Left lung (tissue), 10 donors: Measurements from ENCODE around the gene SLIT3. TPM values are rescaled to one million over a fixed set of nuclear protein-coding genes. Genes with fewer than 3 reads are reported as not detected.

Experiments
- ATAC-seq: fragments of 200-7000 bp; cut with Tn5 transposase; one replicate; pipeline ENCODE4 v1.9.1; 2020; ENCODE audit warnings: moderate library complexity
- DNase-seq, 4 donors: peaks; one replicate each; pipeline ENCODE4 v3.0.0-alpha.2; 2013 to 2020
- H3K27ac ChIP-seq, 2 donors: fragments of 200-600 bp; sonication (generic) in 1 of 2; one replicate each; pipeline versions ENCODE4 v1.5.0 to v1.8.0; 2020 to 2021
- H3K27me3 ChIP-seq, 2 donors: fragments of 200-600 bp; sonication (generic) in 1 of 2; one replicate each; pipeline versions ENCODE4 v1.5.0 to v1.8.0; 2020 to 2021
- H3K36me3 ChIP-seq, 2 donors: fragments of 200-600 bp; sonication (generic) in 1 of 2; one replicate each; pipeline versions ENCODE4 v1.5.0 to v1.8.0; 2020 to 2021
- H3K4me1 ChIP-seq, 2 donors: fragments of 200-600 bp; one replicate each; pipeline ENCODE4 v1.8.0; 2021
- H3K4me3 ChIP-seq, 2 donors: fragments of 200-600 bp; sonication (generic) in 1 of 2; one replicate each; pipeline versions ENCODE4 v1.5.0 to v1.8.0; 2020 to 2021; ENCODE audit warnings: mild to moderate bottlenecking in 1 of 2
- H3K9me3 ChIP-seq, 2 donors: fragments of 200-600 bp; sonication (generic) in 1 of 2; one replicate each; pipeline versions ENCODE4 v1.5.0 to v1.8.0; 2020 to 2021
- intact Hi-C, 2 donors: fragments of 100-400 bp; cut with DNase I; formaldehyde crosslinking; loops; one replicate each; pipeline versions ENCODE4 v1.11.2 to v1.14.2; 2022
- polyA plus RNA-seq, 6 donors: library from polyadenylated mRNA; unstranded; fragments of 120-200 nt; gene quantifications; one replicate each; pipeline ENCODE4 v1.2.1, GENCODE V29; 2013; ENCODE audit not compliant: insufficient read length in 6 of 6
- total RNA-seq, 2 donors: library from RNA; stranded (reverse); fragmentation: NEBNext Ultra II Directional; extraction: Animal tissue kit (Norgen Biotek cat#: 25700); gene quantifications; one replicate each; pipeline ENCODE4 v1.2.1, GENCODE V29; 2021
- TF ChIP-seq, protein P1 (sequence below), 2 donors: fragments of 200-600 bp; sonication (generic) in 1 of 2; IDR thresholded peaks; one replicate each; pipeline versions ENCODE4 v1.5.0 to v1.8.0; 2021; ENCODE audit warnings: antibody characterized with exemption in 2 of 2
- donor health status: DM: no; HTN: yes; CAD: no.
- donor health status: DM: no; HTN: no; CAD: no.

The SLIT3 gene
- total and polyA plus RNA-seq, 8 donors, result 37.6 to 77.1 (median 45.9) TPM

DNA sequence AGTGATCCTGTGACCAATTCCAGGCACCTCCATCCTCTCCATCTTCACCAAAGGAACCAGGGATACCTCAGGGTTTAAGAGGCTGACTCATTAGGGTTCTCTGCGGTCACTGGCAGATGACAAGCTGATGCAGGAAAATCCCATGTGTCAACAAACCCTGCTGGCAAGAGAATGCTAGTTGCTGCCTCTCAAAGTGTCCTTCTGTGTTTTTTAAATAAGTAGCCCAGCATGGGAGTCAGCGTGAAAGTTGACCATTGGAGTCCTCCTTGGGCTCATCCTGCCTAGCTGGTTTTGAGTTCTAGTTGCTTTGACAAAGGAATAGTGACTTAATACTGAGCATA lies 200.2 kb downstream of the SLIT3 start:
- ATAC-seq, result no peak

DNA sequence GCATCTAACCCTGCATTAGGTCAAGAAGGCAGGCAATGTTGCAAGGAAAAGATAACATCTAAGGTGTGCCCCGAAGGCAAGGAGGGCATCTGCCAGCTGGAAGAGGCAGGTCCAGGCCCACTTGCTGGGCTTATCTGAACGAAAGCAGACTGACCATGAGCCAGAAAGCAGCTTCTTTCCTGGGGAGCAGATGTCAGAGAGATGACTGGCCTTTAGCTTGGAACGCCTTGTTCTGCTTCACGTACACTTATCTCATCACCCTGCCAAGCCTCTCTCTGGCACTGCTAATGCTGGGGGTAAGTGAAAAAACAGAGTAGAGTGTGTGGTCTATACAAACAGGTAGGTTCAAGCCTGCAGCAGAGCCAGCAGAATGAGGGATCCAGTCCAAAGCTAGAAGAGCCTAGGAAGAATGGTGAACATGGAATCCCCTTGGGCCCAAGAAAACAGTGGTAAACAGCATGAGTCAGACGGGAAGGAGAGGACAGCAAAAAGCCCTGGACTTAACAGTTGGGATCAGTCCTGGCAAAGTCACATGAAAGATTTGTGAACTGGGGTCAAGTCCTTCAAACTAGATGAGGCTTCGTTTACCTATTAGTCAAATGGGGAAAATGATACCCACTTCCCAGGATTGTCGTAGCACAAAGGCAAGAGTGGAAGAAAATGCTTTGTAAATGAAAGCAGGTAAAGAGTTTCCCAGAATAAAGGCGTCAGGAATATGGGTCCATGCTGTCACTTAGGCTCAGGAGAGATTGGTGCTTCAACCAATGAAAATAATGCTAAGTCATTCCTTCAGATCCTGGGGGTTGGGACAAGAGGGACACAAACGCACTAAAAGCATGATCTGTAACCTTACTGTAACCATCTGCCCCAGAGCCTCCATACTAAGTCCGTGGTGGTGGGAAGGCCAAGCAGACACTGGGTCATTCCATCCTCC lies 200.9 kb downstream of the SLIT3 start:
- Histone ChIP-seq H3K4me1 (no peaks in the 10 kb centered on the region), H3K4me3 (no peak overlapping the region), H3K9me3 (no peaks in the 10 kb centered on the region), H3K36me3 (no peaks in the 10 kb centered on the region), H3K27ac (no peak overlapping the region), H3K27me3 (no peaks in the 10 kb centered on the region)
- ATAC-seq, result no peak
- no peak for DNase-seq
- TF ChIP-seq, protein P1, sequence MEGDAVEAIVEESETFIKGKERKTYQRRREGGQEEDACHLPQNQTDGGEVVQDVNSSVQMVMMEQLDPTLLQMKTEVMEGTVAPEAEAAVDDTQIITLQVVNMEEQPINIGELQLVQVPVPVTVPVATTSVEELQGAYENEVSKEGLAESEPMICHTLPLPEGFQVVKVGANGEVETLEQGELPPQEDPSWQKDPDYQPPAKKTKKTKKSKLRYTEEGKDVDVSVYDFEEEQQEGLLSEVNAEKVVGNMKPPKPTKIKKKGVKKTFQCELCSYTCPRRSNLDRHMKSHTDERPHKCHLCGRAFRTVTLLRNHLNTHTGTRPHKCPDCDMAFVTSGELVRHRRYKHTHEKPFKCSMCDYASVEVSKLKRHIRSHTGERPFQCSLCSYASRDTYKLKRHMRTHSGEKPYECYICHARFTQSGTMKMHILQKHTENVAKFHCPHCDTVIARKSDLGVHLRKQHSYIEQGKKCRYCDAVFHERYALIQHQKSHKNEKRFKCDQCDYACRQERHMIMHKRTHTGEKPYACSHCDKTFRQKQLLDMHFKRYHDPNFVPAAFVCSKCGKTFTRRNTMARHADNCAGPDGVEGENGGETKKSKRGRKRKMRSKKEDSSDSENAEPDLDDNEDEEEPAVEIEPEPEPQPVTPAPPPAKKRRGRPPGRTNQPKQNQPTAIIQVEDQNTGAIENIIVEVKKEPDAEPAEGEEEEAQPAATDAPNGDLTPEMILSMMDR (IDR thresholded peaks at IDR 0.05), result no peak
- intact Hi-C loops, result no loop called here

More for the DNA sequence above, 200.2 kb downstream of the SLIT3 start:
- Histone ChIP-seq H3K27ac (no peak overlapping the region), H3K9me3 (no peaks in the 10 kb centered on the region), H3K27me3 (no peaks in the 10 kb centered on the region), H3K4me1 (no peaks in the 10 kb centered on the region), H3K36me3 (no peaks in the 10 kb centered on the region), H3K4me3 (no peak overlapping the region)
- TF ChIP-seq, protein P1 (IDR thresholded peaks at IDR 0.05), result no peak
- intact Hi-C loops, result no loop called here
- no peak for DNase-seq

- ATAC-seq (no peak), DNase-seq (no peak)
- H3K36me3 ChIP-seq, result no peaks in the 10 kb centered on the region
- intact Hi-C loops, result no loop called here
- no peak overlapping the region for H3K4me3 ChIP-seq
- no peaks in the 10 kb centered on the region for H3K4me1 ChIP-seq
- H3K27ac ChIP-seq, result no peak overlapping the region
- TF ChIP-seq, protein P1 (IDR thresholded peaks at IDR 0.05), result no peak
- H3K27me3 ChIP-seq, result no peaks in the 10 kb centered on the region
- no peaks in the 10 kb centered on the region for H3K9me3 ChIP-seq
Observed at GRCh38 chr5:169098331-169099121, 202.4 kb downstream of the SLIT3 start.

DNA sequence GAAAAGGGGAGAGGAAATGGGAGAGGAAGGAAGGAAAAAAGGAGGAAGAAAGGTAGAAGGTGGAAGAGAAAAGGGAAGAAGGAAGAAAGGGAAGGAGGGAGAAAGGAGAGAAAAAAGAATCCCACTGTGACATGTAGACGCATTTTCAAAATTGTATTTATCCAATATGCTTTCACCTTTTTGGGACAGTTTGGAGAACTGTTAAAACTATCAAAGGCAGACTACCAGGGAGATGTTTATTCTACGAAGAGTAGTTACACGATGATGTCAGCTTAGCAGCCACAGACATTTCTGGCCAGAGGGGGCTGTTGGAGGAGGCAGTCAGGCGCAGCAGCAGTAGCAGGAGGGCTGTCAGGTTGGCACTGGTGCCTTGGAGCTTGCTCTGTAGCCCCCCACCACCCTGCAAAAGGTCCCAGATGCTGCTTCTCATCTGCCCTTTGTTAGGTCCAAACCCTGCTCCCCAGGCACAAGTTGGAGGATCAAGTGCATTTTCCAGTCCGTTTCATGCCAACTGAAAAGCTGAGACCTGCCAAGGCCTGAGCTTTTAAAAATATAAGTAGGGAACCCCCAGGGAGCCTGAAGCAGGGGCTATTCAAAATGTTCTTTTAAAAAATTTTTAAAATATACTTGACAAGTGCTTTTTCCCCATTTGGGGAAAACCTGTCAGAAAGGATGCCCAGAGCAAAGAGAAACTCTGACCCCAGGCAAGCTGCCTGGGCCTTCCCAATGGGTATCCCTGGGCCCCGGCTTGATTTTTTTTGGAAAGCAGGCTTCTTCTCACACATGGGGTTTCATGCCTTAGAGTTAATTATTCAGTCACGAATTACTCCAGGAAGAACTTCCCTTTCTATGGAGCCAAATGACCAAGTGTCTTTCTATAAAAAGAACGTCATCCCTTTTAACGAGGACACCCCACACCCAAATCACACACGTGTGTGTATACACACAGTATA lies 203.3 kb downstream of the SLIT3 start:
- no peak for DNase-seq
- TF ChIP-seq, protein P1 (IDR thresholded peaks at IDR 0.05), result no peak
- intact Hi-C loops, result no loop called here
- H3K9me3 ChIP-seq, result no peaks in the 10 kb centered on the region
- H3K27ac ChIP-seq, result no peak overlapping the region
- no peaks in the 10 kb centered on the region for H3K4me1 ChIP-seq
- H3K36me3 ChIP-seq, result no peaks in the 10 kb centered on the region
- H3K4me3 ChIP-seq, result no peak overlapping the region
- no peak for ATAC-seq
- no peaks in the 10 kb centered on the region for H3K27me3 ChIP-seq
